HG03571 (cell line): ENCODE results near the gene KIAA1549.

Source experiments
- ATAC-seq: cut with Tn5 transposase; IDR thresholded peaks from one replicate; pipeline ENCODE4 v1.9.1; 2021; ENCODE audit not compliant: unreplicated experiment

The KIAA1549 gene

DNA sequence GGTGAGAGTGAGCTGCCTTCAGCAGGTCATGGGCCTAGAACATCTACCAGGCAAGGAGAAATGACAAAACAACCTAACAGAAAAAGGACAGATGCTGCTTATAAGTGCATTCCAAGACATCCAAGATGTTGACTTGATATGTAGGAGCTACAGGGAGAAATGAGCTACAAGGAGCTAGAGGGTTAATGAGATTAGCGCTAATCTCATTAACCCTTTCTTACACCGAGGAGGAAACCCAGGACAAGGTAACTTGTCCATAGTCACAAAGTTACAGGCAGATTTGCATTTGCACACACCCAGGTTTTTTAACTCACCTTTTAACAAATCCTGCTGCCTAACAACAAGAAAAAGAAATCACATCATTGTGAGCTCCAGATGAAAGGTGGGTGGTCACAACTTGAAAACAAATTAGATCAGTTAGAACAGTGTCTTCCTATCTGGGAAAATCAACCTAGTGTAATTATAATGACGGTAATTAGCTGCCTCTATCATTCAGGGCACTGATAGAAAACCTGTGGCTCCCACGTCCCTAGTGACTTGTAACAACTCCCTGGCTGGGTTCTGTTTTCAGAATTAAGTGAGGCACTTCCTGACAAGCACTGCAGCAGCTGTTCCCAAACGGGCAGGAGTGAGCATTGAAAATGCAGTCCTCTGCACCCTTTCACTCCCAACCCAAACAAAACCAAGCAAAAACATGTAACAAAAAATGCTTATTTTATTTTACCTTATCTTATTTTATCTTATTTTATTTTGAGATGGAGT lies 5.7 kb downstream of the KIAA1549 start:
- ATAC-seq, result no peak

DNA sequence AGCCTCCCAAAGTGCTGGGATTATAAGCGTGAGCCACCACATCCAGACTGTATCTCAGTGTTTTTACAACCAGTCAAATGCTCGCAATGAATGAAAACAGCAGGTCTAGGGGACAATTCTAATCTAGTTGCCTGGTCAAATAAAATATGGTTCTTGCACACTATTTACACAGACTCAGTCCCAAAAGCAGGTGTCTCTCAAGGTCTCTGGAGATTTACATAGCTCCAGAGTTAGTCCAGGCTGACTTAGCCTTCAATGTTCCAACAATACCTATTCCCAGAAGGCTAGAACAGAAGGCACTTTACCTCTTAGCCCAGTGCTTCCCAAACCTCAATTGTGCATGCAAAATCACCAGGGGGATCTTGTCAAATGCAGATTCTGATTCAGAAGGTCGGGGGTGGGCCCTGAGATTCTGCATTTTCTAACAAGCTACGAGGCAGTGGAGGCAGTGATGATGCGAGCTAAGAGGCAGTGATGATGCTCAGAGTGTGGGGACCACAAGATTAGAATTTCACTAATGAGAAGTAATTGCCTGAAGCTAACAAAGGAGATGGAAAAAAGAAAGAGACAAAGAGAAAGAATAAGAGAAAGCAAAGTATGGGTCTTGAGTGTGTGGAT lies 6.4 kb downstream of the KIAA1549 start:
- no peak for ATAC-seq

DNA sequence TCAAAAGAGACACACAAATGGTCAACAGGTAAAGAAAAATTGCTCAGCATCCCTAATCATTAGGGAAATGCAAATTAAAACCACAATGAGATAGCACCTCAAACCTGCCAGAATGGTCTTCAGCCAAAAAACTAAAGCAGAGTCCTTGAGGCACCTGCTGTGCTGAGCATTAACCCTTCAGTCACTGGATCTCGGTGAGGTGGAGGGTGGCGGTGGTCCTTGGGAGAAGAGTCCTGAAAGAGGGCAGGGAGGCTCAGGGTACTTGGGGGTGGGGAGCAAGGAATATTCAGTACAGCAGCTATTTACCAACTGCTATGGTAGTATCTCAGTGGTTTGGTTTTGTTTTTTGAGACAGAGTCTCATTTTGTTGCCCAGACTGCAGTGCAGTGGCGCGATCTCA lies 7.1 kb downstream of the KIAA1549 start:
- no peak for ATAC-seq

DNA sequence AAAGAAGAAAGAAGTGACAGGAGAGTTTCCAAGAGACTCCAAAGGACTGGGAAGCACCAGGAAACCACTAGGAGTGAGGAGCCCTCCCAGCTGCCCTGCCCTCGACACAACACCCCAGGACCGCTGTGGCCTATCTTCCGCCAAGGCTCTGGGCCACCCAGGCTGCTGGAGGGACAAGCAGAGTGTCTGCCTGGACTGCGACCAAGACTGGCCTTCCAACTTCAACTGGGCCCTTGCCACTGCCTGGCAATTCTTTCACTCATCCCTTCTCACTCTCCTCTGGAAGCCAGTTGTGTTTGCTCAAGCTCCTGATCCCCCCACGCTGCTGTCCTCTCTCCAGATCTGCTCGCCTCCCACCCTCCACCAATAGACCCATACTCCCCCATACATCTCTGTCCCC lies 10.2 kb downstream of the KIAA1549 start:
- ATAC-seq, result no peak

DNA sequence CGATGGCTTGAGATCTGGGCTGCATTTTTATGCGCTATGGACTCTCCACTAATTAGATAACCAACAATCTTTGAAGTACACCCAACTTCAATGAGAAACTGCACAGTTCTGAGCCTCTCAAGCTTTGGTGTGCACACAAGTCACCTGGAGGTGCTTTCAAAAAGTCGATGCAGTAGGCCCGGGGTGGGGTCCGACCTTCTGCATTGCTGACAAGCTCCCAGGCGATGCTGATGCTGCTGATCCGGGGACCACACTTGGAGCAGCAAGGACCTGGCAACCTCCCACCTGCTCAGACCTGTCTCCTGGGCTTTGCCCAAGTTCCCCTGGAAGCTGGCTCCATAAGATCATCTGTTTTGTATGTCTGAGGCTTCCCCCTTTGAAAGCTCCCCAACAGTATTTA lies 10.7 kb downstream of the KIAA1549 start:
- ATAC-seq, result no peak

DNA sequence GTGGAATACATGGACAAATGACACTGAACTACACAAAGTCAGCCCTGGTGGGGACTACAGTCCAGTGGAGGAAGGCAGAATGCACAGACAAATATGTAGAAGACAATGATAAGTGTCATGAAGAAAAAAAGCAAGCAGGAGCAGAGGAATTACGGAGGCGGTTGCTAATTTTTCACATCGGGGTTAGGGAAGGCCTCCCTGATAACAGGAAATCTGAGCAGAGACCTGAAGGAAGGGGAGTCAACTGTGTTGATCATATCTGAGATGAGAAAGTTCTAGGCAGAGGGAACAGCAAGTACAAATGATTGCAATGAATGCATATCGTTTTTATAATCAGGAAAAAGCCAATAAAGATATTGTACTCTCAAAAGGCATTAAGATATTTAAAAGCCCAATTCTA lies 14.0 kb downstream of the KIAA1549 start:
- no peak for ATAC-seq

DNA sequence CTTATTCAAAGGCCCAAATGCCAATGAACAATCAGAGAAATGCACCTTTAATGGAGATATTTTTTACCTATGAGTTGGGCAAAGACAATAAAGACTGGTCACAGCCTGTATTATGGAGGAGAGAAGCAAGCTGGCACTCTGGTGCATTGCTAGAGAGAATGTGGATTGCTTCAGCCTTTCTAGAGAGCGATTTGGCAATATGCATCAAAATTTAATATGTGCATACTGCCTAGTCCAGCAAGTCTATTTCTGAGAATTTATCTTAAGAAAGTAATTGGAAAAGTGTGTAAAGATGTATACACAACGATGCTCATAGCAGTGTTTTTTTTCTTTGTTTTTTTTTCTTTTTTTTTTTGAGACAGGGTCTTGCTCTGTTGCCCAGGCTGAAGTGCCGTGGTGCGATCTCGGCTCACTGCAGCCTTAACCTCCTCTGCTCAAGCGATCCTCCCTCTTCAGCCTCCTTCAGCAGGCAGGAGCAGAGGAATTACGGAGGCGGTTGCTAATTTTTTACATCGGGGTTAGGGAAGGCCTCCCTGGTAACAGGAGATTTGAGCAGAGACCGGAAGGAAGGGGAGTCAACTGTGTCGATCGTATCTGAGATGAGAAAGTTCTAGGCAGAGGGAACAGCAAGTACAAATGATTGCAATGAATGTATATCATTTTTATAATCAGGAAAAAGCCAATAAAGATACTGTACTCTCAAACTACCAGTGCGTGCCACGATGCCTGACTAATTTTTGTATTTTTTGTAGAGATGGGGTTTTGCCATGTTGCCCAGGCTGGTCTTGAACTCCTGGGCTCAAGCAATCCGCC lies 16.4 kb downstream of the KIAA1549 start:
- no peak for ATAC-seq

DNA sequence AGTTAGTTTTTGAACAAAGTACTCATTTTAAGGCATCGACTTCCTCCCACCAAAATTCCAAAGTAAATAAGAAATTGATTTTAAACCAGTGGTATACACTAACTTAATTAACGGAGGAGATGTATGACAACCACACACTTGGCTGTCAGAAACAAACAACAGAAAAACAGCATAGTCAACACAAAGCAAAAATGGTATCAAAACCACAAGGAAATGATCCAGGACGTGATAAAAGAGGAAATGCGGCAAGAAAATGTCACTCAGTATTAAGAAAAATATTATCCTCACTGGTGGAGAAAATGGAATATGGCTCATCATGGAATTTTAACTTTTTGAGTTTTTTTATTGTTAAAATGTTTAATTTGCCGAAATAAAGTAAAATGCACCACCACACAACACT lies 17.5 kb downstream of the KIAA1549 start:
- ATAC-seq, result no peak

DNA sequence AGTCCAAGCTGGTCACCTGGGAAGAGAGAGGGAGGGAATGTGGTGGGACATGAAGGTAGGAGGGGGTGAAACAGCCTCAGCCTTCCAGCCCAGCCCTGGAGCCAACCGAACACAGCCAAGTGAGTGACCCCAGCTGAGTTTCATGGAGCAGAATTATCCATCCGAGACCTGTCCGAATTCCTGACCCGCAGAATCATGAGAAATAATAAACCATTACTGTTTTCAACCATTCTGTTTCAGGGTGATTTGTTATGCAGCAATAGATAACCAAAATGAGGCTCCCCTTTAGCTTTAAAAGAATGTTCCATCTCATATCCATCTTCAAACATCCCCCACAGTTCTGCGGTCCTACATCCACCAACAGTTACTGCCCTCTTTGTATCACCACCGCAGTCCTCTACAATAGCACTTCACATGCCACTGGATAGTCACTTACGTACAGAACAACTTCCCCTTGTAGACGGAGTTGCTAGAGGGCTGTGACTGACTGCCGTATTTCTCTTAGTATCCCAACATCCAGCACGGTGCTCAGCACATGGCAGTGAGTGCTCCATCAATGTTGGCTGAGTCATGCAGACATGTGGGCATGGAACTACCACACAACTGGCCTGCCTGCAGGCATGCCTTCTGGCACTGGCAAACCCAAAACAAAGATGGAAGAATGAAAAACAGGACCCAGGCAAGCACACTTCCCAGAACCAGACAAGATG lies 18.5 kb downstream of the KIAA1549 start:
- no peak for ATAC-seq

DNA sequence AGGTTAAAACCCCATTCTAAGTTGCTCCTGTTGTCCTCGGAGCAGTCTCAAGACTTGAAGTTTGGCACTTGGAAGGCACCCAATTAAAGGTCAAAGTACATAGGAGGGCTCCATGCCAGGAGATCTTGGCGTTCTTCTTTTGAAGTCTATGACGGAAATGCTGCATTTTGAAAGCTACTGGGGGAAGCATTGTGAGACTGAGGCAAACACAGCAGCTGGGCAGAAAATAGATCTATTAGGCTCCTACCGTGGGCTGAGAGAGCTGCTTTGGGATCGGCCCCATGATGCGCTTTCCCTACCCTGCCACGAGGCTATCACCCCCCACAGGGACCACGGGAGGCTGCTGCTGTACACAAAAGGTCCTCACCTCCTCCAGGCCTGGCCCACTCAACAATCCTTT lies 20.0 kb downstream of the KIAA1549 start:
- ATAC-seq, result no peak

DNA sequence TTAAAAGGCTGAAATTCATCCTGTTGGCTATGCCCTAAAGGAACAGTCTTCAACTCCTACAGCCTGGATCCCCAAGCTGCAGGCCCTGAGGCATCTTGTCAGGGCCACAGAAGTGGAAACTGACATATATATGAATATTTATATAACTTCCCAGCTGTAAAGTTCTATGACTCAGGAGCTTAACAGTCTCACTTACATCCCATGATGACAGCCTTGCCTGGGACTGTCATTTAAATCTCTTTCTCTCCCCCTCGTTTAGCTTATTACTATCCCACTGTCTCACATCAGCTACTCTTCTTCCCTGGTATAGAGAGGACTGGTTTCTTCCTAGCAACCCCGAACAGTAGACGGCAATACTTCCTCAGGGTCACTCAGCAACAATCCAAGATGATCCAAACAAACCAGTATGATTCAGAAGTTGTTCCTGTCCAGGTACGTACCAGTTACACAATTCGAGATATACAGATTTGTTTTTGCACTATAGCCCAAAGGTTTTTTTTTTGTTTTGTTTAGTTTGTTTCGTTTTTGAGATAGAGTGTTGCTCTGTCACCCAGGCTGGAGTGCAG lies 22.7 kb downstream of the KIAA1549 start:
- no peak for ATAC-seq

DNA sequence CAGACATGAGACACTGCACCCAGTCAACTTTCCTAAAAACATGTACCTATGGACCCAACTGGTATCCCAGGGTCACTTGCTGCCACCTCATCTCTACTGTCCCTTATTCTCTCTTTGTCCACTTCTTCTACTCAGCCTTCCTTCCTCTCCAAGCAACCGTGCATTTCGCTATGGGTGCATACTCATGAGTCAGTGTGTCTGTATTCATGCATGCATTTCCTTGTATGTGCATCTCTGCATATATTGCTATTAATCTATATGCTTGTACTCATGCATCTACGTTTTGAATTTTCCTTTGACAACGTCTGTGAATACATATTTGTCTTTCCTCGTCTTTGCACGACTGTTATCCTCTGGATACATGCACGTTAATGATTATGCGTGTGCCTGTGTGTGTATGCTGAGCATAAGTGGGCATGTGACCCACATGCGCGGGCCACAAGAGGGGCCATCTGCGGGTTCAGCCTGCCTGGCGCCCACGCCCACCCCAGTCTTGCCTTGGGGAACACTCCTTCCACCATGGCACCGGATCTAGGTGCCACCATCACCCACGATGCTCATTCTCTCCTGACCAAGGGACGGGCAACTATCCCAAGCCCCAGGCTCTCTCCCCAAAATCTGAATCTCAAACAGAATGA lies 23.3 kb downstream of the KIAA1549 start:
- ATAC-seq, result no peak

DNA sequence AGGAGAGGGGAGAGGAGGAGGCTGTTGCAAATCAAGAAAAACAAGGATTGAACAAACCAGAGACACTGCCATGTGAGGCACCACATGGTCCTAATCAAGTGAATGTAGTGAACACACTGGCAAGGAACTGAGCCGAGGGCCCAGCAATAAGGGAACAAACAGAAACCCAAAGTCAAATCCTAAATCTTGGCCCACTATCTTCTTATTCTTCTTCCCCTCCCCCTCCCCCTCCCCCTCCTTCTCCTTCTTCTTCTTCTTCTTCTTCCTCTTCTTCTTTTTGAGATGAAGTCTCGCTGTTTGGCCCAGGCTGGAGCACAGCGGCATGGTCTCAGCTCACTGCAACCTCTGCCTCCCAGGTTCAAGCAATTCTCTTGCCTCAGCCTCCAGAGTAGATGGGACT lies 24.0 kb downstream of the KIAA1549 start:
- no peak for ATAC-seq

DNA sequence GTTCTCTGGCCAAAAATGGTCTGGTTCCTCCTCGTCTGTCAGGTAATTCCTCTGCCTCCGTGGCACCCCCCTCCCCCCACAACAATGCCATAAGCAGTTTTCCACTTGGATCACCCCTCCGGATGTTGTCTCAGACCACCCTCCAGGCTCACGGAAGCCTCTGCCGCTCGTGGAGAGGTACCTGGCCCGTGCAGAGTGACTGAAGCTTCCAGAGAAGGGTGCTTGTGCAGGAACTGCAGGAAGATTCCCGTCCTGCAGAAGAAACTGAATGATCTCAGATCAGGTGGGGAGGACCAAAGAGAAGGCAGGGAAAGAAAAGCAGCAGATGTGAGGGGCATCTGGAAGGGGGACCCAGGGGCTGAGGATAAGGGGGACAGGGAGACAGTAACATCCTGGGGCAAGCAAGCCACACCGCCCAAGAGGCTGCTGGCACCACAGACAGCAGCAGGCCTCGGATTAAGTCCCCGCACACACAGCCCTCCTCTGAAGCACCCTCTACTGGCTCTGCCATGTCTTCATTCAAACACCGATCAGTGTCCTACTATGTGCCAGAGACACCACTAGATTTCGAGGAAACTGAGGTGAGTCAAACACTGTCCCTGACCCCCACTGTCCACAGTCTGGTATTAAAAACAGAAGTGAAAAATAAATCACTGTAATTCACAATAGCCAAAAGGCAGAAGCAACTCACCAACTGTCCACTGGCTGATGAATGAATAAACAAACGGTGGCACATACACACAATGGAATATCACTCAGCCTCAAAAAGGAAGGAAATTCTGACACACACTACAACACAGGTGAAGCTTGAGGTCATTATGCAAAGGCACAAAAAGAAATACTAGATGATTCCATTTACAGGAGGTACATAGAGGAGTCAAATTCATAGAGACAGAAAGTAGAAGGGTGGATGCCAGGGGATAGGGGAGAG lies 26.4 kb downstream of the KIAA1549 start:
- ATAC-seq, result no peak

DNA sequence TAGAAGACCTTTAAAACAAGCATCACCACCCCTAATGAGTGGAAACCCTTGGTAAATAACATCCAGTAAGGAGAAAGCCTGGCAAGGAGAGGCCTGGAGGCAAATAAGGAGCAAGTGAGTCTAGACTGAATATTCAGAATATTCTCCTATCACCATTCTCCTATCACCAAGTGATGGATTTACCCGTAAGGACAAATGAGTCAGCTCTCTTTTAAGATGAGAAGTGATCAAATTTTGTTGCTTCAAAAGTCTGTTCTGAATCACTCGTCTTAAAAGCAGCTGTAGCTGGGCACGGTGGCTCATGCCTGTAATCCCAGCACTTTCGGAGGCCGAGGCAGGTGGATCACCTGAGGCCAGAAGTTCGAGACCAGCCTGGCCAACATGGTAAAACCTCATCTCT lies 28.4 kb downstream of the KIAA1549 start:
- ATAC-seq, result no peak

DNA sequence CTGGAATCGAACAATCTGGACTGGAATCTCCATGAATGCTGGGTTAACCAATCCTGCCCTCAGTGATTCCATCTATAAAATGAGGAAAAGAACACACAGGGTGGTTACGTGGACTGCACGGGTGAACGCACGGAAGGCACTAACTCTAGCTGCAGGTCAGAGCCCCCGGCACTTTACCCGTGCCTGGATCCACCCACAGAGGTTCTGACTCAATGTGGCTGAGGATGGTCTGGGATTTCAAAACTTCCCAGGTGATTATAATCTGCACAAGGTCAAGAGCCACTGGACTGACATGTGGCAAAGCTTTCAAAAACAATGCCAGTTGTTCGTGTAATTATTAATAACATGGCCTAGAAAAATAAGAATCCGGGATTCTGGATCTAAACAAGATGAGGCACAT lies 29.2 kb downstream of the KIAA1549 start:
- no peak for ATAC-seq

DNA sequence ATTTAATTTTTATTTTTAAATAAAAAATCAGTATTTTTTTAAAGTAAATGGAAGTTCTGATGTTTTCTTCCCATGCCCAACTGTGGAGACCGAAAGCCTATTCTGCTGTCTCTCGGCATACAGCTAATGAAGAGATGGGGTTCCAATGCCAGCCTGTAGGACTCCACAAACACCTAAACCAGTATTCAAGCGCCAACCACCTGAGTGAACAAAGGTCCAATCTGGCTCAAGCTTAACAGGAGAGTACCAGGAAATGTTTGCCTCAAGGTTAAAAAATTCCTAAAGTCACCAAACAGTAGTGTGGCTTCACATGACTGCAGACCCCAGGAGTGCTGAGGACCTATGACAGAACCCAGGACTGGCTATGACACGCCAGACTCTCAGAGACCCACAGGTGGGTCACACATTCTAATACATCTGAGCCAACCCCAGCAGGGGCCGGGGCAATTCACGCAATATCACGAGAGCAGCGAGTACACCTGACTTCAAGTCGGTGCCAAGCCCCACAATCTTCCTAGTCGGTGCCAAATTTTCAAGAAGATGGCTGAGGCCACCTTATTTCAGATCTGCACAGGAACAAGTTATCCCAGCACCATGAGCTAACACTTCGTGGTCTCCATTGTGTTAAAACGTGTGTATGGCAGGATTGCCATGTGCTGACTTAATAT lies 31.6 kb downstream of the KIAA1549 start:
- ATAC-seq, result no peak

DNA sequence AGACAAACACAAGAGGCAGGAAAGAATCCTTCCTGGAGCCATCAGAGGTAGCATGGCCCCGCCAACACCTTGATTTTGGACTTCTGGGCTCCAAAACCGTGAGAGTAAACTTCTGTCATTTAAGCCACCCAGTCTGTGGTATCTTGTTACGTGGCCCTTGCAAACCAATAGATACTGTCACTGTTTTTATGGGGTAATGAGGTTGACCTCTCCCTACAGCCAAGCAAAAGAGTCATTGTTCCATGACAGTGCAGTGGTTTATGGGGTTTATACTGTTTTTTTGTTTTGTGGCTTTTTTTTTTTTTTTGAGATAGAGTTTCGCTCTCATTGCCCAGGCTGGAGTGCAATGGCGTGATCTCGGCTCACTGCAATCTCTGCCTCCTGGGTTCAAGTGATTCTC lies 32.8 kb downstream of the KIAA1549 start:
- no peak for ATAC-seq

DNA sequence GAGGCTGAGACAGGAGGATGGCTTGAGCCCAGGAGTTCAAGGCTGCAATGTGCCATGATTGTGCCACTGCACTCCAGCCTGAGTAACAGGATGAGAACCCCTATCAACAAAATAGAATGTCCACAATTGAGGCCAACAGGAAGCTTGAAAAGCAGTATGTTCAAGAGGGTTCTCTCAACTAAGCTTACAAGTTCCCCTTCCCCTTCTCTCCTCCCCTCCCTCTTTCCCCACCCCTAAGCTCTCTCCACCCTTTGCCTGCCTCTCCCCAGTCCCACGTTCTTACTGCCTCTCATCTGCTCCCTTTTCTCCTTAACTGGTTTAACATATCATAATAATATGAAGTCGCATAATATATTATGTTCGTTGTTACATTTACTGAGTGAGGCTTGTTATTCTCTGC lies 35.4 kb downstream of the KIAA1549 start:
- ATAC-seq, result no peak
